Fibroblast of the aortic adventitia (primary cell): ENCODE measurements around the gene RGL1. TPM values are rescaled to one million over a fixed set of nuclear protein-coding genes. Genes with fewer than 3 reads are reported as not detected.

Experiments used
- DNase-seq: peaks from one replicate; pipeline ENCODE4 v3.0.0-alpha.2; 2010; ENCODE audit warnings: low read depth
- H3K4me3 ChIP-seq: 2 replicates; pipeline ENCODE4 v1.5.1; 2011; ENCODE audit warnings: low read depth, mild to moderate bottlenecking, control low read depth, low read length, moderate library complexity
- total RNA-seq: library from RNA; depleted of rRNA; stranded (reverse); fragments of >200 nt; gene quantifications from 2 replicates; pipeline ENCODE4 v1.2.3, GENCODE V29; 2012; ENCODE audit warnings: low replicate concordance
- TF ChIP-seq, protein P1 (sequence below): IDR thresholded peaks from 2 replicates; pipeline ENCODE4 v1.5.1; 2011; ENCODE audit warnings: mild to moderate bottlenecking, low read length, control low read depth, inconsistent platforms; ENCODE audit not compliant: insufficient read depth

RGL1 gene
- total RNA-seq, 1 donor, result 55.1 TPM

DNA sequence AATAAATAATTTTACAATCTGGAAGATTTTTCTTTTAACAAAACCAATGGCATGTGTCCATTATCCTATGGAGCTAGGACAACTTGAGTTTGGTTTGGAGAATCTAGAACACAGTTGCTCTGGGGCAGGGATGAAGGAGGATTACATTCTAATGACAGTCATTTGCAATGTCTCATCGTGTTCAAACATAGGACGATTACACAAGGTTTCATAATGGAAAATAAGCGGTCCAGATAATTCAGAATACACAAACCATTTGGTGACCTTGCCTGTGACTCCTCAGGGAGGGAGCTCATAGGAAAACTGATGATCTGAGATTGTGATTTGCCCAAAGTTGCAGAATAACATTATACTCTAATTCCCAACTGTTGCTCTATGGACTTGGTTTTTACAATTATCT lies 27.6 kb upstream of the RGL1 start:
- TF ChIP-seq, protein P1, sequence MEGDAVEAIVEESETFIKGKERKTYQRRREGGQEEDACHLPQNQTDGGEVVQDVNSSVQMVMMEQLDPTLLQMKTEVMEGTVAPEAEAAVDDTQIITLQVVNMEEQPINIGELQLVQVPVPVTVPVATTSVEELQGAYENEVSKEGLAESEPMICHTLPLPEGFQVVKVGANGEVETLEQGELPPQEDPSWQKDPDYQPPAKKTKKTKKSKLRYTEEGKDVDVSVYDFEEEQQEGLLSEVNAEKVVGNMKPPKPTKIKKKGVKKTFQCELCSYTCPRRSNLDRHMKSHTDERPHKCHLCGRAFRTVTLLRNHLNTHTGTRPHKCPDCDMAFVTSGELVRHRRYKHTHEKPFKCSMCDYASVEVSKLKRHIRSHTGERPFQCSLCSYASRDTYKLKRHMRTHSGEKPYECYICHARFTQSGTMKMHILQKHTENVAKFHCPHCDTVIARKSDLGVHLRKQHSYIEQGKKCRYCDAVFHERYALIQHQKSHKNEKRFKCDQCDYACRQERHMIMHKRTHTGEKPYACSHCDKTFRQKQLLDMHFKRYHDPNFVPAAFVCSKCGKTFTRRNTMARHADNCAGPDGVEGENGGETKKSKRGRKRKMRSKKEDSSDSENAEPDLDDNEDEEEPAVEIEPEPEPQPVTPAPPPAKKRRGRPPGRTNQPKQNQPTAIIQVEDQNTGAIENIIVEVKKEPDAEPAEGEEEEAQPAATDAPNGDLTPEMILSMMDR, result no peak
- H3K4me3 ChIP-seq, result no peak overlapping the region
- DNase-seq, result peak; percentile 35

DNA sequence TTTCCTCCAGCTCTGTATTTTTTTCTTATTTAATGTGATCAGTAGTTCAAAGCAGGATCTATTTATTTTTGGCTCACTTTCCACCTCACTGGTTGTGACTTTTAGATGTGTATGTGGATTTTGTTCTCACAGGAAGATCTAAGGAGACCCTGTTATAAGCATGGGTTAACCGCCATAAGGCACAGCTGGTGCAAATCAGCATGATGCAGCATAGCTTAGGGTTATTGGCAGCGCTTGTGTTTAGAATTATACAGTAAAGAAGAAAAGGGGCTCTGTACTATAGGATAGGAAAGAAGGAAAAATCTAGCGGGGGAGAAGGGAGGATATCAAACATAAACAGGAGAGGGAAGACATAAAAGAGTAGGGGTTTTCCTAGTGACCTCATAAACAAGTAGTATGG lies 26.9 kb upstream of the RGL1 start:
- TF ChIP-seq, protein P1, result no peak
- DNase-seq, result no peak
- no peak overlapping the region for H3K4me3 ChIP-seq

DNA sequence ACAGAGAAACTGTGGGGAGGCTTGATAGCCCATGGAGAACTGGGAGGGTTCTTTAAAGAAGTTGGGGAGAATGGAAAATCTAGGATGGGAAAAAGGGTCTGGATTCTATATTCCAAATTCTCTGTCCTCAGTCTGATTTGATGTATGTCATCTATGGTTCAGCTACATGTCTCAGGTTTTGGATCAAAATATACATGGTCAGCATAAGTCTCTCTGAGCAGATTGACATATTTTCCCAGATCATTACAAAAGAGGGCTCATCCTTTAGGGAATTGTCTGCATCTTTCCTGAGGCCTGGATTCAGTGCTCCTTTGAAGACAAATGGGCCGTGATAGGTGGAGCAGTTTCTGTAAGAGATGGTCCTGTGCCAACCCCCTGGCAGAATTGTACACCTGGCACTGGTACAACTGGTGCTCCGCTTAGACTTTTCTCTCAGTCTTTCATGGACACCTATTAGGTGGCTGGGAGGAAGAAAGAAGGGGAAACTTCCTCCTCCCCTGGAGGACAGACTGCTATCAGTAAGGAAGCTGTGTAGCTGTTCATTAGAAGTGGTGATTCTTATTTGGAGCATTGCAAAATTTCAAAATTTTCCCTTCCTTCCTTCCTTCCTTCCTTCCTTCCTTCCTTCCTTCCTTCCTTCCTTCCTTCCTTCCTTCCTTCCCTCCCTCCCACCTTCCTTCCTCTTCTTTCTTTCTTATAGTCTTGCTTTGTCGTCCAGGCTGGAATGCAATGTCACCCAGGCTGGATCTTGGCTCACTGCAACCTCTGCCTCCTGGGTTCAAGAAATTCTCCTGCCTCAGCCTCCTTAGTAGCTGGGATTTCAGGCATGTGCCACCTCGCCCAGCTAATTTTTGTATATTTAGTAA lies 26.1 kb upstream of the RGL1 start:
- no peak overlapping the region for H3K4me3 ChIP-seq
- no peak for DNase-seq
- TF ChIP-seq, protein P1, result no peak

DNA sequence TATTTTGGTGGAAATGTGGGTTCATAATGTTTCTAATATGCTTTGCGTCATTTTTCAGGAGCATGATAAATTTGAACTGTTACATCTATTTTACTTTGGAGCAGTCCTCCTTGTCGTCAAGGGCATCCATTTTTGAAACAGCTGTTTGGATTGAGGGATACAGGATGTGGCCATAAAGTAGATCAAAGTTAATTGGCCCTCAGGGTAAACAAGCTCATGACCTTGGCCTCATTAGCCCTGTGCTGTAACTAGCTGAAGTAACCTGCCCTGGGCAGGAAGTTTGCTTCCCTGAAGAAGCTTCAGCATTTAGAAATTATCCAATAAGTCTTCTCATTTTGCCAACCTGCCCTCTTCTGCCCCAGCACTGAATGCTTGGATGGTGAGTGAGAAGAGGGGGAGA lies 24.8 kb upstream of the RGL1 start:
- DNase-seq, result no peak
- H3K4me3 ChIP-seq, result no peak overlapping the region
- TF ChIP-seq, protein P1, result no peak

DNA sequence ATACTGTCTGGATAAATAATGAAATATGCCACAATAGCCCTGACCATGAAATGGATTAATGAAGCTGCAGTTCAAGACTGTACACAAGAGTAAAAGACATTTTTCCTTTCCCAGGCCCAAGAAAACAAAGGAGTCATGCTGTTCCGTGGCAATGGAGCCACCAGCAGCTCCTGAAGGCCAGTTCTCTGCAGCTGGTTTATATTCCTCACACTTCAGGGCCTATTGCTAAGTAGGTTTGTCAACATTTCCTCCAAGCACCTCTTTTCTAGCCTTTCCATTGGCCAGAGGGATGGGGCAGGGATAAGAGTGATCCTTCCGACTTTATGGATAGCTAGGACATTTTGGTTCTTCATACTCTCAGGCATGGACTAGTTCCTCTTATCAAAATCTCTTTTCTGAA lies 24.2 kb upstream of the RGL1 start:
- no peak overlapping the region for H3K4me3 ChIP-seq
- TF ChIP-seq, protein P1, result no peak
- no peak for DNase-seq

DNA sequence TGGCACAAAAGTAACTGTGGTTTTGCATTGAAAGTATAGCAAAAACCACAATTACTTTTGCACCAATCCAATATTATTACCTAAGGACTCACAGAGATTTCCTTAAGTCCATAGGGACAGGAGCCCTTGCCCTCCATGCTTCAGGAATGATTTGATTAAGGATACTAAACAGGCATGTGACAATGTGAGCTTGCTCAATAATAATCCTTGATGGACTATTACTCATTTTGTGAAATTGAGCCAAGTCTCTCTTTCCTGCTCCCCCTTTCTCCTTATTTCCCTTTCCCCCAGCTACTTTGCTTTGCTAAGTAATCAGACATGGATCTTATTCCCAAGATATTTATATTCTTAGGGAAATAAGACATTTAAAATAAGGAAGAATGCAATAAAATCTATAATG lies 21.6 kb upstream of the RGL1 start:
- peak; percentile 44 for DNase-seq
- TF ChIP-seq, protein P1, result no peak
- no peak overlapping the region for H3K4me3 ChIP-seq
